CD4-positive, alpha-beta T cell (primary cell): Measurements from ENCODE around the gene IST1. TPM values are rescaled to one million over a fixed set of nuclear protein-coding genes. Genes with fewer than 3 reads are reported as not detected.

Source experiments
- ATAC-seq: fragments of 200-7000 bp; cut with Tn5 transposase; one replicate; pipeline ENCODE4 v1.10.0; 2022; ENCODE audit warnings: mild to moderate bottlenecking; ENCODE audit not compliant: poor library complexity
- CTCF ChIA-PET: fragments of 350-600 bp; sonication (Branson Sonifier 250); formaldehyde crosslinking; loops from one replicate; lab custom pipeline; 2021; ENCODE audit warnings: antibody characterized with exemption, inconsistent platforms; lab: Charles Lee
- POLR2A ChIA-PET: fragments of 350-600 bp; sonication (Branson Sonifier 250); formaldehyde crosslinking; loops from one replicate; lab custom pipeline; 2021; ENCODE audit warnings: antibody characterized with exemption, inconsistent platforms; lab: Charles Lee
- DNase-seq, 14 experiments: peaks; one replicate each; pipeline ENCODE4 v3.0.0-alpha.2; 2013 to 2020; ENCODE audit warnings: mixed read lengths in 2 of 14
- H3K27ac ChIP-seq, 2 donors: one replicate each; pipeline versions ENCODE4 v1.5.1 to v1.7.0; 2013; ENCODE audit warnings: low read length in 2 of 2, low read depth in 1 of 2, mild to moderate bottlenecking in 1 of 2
- H3K27me3 ChIP-seq, 2 experiments: 1 replicate in 1 of 2; 2 replicates in 1 of 2; pipeline versions ENCODE4 v1.6.1 to v1.7.0; 2013; ENCODE audit warnings: low read length in 2 of 2, control low read depth in 1 of 2, mild to moderate bottlenecking in 1 of 2, moderate library complexity in 1 of 2; ENCODE audit not compliant: insufficient read depth in 2 of 2, control insufficient read depth in 1 of 2
- H3K36me3 ChIP-seq: one replicate; pipeline ENCODE4 v1.6.1; 2013; ENCODE audit warnings: low read length, control low read depth; ENCODE audit not compliant: insufficient read depth
- H3K4me1 ChIP-seq: one replicate; pipeline ENCODE4 v1.6.1; 2013; ENCODE audit warnings: low read length, control low read depth; ENCODE audit not compliant: insufficient read depth
- H3K4me3 ChIP-seq: one replicate; pipeline ENCODE4 v1.5.1; 2013; ENCODE audit warnings: mild to moderate bottlenecking, low read length, moderate library complexity
- H3K9me3 ChIP-seq, 2 experiments: 1 replicate in 1 of 2; 2 replicates in 1 of 2; pipeline versions ENCODE4 v1.6.1 to v1.7.0; 2013; ENCODE audit warnings: low read length in 2 of 2, mild to moderate bottlenecking in 2 of 2, control low read depth in 1 of 2, moderate library complexity in 1 of 2; ENCODE audit not compliant: control insufficient read depth in 1 of 2, insufficient read depth in 1 of 2
- H3K27ac Mint-ChIP-seq: one replicate; pipeline ENCODE4 v1.8.0; 2020; ENCODE audit warnings: mixed read lengths
- H3K27me3 Mint-ChIP-seq: one replicate; pipeline ENCODE4 v1.8.0; 2021; ENCODE audit warnings: mixed read lengths
- H3K36me3 Mint-ChIP-seq: one replicate; pipeline ENCODE4 v1.8.0; 2021; ENCODE audit warnings: low read depth, mixed read lengths
- H3K4me1 Mint-ChIP-seq: one replicate; pipeline ENCODE4 v1.8.0; 2021; ENCODE audit warnings: low read depth, mixed read lengths
- H3K4me3 Mint-ChIP-seq: one replicate; pipeline ENCODE4 v1.8.0; 2020; ENCODE audit warnings: mild to moderate bottlenecking, mixed read lengths
- H3K9me3 Mint-ChIP-seq: one replicate; pipeline ENCODE4 v1.8.0; 2020; ENCODE audit warnings: mixed read lengths
- intact Hi-C, 2 experiments: fragments of 100-400 bp; cut with DNase I in 1 of 2; cut with micrococcal nuclease in 1 of 2; formaldehyde crosslinking; loops; one replicate each; pipeline versions ENCODE4 v1.15.1 to v1.9.0; 2023 to 2025; cut with DNase I, micrococcal nuclease
- total RNA-seq, 174 experiments: library from RNA in 2 of 174; stranded (reverse) in 2 of 174; gene quantifications; one replicate each; pipeline ENCODE4 v1.2.3 and lab custom pipeline; 2021 to 2026
- TF ChIP-seq, protein P1 (sequence below): fragments of 200-600 bp; IDR thresholded peaks from one replicate; pipeline ENCODE4 v1.8.0; 2022; ENCODE audit warnings: antibody characterized with exemption, mild to moderate bottlenecking

Gene IST1
- total RNA-seq, 2 experiments from 2014 or later: 411 to 412 TPM

- CTCF ChIA-PET: interaction anchor here (1.2 to 2.2 kb wide), 2 partner anchors 36 to 38 kb away, joined by 3 to 6 read pairs; partner anchors contain the start of gene ZNF821
- peaks cover 54% of the 10 kb centered on the region for H3K36me3 Mint-ChIP-seq
- no peaks in the 10 kb centered on the region for H3K27me3 ChIP-seq
- no peaks in the 10 kb centered on the region for H3K27me3 Mint-ChIP-seq
- no peak for ATAC-seq
- no peaks in the 10 kb centered on the region for H3K9me3 ChIP-seq
- peak in 5 of 14 experiments; percentile 9 to 36 (median 28) for DNase-seq
- H3K4me3 Mint-ChIP-seq: peak overlapping the region; percentile 96
- H3K27ac ChIP-seq: peak overlapping the region; percentile 82 to 84
- H3K9me3 Mint-ChIP-seq: no peaks in the 10 kb centered on the region
- peak overlapping the region; percentile 99 for H3K27ac Mint-ChIP-seq
- TF ChIP-seq, protein P1, sequence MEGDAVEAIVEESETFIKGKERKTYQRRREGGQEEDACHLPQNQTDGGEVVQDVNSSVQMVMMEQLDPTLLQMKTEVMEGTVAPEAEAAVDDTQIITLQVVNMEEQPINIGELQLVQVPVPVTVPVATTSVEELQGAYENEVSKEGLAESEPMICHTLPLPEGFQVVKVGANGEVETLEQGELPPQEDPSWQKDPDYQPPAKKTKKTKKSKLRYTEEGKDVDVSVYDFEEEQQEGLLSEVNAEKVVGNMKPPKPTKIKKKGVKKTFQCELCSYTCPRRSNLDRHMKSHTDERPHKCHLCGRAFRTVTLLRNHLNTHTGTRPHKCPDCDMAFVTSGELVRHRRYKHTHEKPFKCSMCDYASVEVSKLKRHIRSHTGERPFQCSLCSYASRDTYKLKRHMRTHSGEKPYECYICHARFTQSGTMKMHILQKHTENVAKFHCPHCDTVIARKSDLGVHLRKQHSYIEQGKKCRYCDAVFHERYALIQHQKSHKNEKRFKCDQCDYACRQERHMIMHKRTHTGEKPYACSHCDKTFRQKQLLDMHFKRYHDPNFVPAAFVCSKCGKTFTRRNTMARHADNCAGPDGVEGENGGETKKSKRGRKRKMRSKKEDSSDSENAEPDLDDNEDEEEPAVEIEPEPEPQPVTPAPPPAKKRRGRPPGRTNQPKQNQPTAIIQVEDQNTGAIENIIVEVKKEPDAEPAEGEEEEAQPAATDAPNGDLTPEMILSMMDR: no peak
- H3K36me3 ChIP-seq: peaks cover 35% of the 10 kb centered on the region
- POLR2A ChIA-PET: interaction anchor here (0.7 to 2.3 kb wide), 3 partner anchors 36 to 50 kb away, joined by 3 to 33 read pairs (median 9); partner anchors contain the start of genes AP1G1 and ZNF821
- intact Hi-C loops: loop anchor here in 1 of 2 experiments (2.0 to 5.0 kb wide), 3 partner anchors 48 to 162 kb away; partner anchors contain the start of genes DHODH and IST1
- peaks cover 35% of the 10 kb centered on the region for H3K4me1 Mint-ChIP-seq
- peaks cover 18% of the 10 kb centered on the region for H3K4me1 ChIP-seq
- peak overlapping the region; percentile 97 for H3K4me3 ChIP-seq
Observed at GRCh38 chr16:71846431-71846830, 48.9 kb upstream of the IST1 start.

DNA sequence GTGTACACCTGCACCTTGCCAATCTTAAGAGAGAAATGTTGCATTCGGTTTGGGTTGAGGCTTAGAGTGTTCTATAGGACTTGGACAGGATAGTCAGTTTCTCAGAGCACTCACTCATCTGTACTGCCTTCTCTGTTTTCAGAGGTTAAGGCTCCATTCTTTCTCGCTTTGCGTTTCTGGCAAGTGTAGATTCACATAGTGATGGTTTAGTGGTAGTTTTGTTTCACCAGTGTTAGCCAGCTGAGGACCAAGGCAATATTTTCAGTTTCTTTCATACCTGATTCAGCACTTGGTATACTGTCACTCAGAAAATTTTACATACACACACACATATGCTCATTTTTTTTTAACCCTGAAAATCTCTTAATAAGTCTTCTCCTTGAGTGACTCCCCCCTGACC is 48.2 kb upstream of the IST1 start:
- H3K4me1 Mint-ChIP-seq: peaks cover 35% of the 10 kb centered on the region
- DNase-seq (no peak), ATAC-seq (no peak)
- Histone ChIP-seq H3K4me3 (peak overlapping the region; percentile 97), H3K36me3 (peaks cover 41% of the 10 kb centered on the region), H3K9me3 (no peaks in the 10 kb centered on the region), H3K27me3 (no peaks in the 10 kb centered on the region), H3K4me1 (peaks cover 18% of the 10 kb centered on the region), H3K27ac (no peak overlapping the region)
- H3K9me3 Mint-ChIP-seq: no peaks in the 10 kb centered on the region
- peak overlapping the region; percentile 99 for H3K27ac Mint-ChIP-seq
- no peaks in the 10 kb centered on the region for H3K27me3 Mint-ChIP-seq
- ChIA-PET POLR2A (interaction anchor here (0.5 to 2.3 kb wide), 5 partner anchors 35 to 87 kb away, joined by 3 to 33 read pairs (median 5); partner anchors contain the start of genes AP1G1 and ZNF821), CTCF (interaction anchor here (1.2 to 2.2 kb wide), 2 partner anchors 35 to 37 kb away, joined by 3 to 6 read pairs; partner anchors contain the start of gene ZNF821)
- intact Hi-C loops: loop anchor here in 1 of 2 experiments (2.0 to 5.0 kb wide), 3 partner anchors 48 to 162 kb away; partner anchors contain the start of genes DHODH and IST1
- H3K36me3 Mint-ChIP-seq: peaks cover 60% of the 10 kb centered on the region
- TF ChIP-seq, protein P1: no peak
- peak overlapping the region; percentile 96 for H3K4me3 Mint-ChIP-seq

- Mint-ChIP-seq H3K9me3 (no peaks in the 10 kb centered on the region), H3K4me1 (peaks cover 46% of the 10 kb centered on the region), H3K36me3 (peaks cover 70% of the 10 kb centered on the region), H3K27me3 (no peaks in the 10 kb centered on the region), H3K4me3 (no peak overlapping the region), H3K27ac (no peak overlapping the region)
- ChIA-PET POLR2A (interaction anchor here (0.8 kb wide), 1 partner anchor 32 kb away, joined by 4 read pairs; no protein-coding TSS in a partner anchor), CTCF (interaction anchor here (1.3 kb wide), 1 partner anchor 34 kb away, joined by 3 read pairs; no protein-coding TSS in a partner anchor)
- Histone ChIP-seq H3K4me3 (no peak overlapping the region), H3K27ac (no peak overlapping the region), H3K36me3 (peaks cover 52% of the 10 kb centered on the region), H3K9me3 (no peaks in the 10 kb centered on the region), H3K27me3 (no peaks in the 10 kb centered on the region), H3K4me1 (peaks cover 24% of the 10 kb centered on the region)
- DNase-seq: no peak
- intact Hi-C loops: loop anchor here in 1 of 2 experiments (5.0 kb wide), 1 partner anchor 114 kb away; no protein-coding TSS in a partner anchor
- no peak for ATAC-seq
- TF ChIP-seq, protein P1: no peak
Observed at GRCh38 chr16:71848622-71849021, 46.7 kb upstream of the IST1 start.
